HG02870 (cell line): ENCODE measurements around the gene MPRIP.
"Not testable (repeated sequence)": the region's sequence is repeated elsewhere in the genome, so short reads cannot be mapped to it uniquely, and the experiment has no call there.

Experiments used
- ATAC-seq: cut with Tn5 transposase; IDR thresholded peaks from one replicate; pipeline ENCODE4 v1.9.1; 2021; ENCODE audit warnings: mild to moderate bottlenecking, moderate library complexity; ENCODE audit not compliant: unreplicated experiment

Gene MPRIP

DNA sequence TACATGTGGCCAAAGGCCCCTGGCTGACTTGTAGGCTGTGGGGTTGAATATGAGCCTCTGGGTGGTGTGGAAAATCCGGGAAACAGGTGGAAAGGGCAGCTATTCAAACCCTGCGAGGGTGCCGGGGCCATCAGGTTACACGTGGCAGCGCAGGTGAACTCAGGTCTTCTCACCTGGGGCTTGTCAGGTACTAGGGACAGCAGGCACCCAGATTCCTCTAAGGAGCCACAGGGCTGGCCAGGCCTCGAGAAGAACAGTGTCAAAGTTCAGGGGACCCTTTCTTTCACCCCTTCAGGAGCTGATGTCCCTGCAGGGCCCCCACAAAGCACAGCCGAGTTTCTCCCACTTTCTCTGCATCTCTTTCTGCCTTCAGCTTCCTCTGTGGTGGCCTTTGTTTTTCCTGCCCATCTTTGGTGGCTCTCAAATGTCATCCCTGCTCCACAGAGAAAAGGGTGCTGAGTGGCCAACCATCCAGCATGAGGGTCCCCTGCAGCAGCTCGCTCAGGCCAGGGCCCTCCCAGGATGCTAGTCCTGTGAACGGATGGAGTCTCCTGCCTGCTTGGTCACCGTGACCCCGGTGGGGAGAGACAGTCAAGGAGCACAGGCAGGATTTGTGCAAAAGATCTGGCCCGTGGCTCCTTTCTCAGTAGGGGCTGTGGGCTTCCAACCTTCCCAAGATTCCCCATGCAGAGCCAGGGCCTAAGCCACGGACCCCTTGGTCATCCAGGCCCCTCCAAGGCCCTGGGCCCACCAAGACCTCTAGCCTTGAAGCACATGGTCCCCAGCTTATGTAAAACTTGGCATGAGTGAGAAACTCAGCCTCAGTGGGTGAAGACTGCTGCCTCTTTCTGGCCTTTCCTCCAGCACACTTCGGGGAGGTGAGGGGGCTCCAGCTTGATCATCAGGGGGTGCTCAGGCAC lies 28.2 kb upstream of the MPRIP start:
- ATAC-seq = not testable (repeated sequence)

DNA sequence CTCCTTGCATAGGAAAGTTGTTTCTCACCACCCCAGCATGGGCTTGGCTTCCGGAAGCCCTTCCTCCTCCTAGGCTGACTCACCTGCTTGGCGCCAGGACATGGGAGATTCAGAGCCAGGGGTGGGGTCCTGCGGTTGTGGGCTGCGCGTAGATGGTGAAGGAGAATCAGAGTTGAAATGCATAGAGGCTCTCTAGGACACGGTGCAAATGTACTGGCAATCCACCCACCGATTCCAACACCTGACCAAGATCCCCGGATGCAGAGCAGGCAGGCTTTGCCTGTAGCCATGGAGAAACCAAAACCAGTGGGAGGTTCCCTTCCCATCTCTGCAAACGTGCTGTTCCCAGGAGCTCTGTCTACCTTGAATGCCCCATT lies 27.5 kb upstream of the MPRIP start:
- ATAC-seq = not testable (repeated sequence)

DNA sequence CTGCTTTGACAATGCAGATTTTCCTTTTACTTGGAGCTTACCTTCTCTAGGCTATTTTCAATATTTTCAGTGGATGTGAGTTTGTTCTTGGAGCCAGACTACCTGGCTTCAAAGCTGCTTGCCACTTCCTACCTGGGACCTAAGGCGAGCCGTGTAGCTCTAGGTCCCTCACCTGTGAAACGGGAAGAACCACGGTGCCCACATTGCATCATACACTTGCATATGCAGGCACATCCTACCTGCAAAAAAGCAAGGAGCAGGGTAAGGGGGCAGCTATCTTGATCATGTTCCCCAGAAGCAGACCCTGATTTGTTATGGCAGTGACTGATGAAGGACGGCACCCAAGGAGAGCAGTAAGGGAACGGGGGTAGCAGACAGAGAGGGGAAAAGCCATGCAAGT lies 27.0 kb upstream of the MPRIP start:
- ATAC-seq = no peak

DNA sequence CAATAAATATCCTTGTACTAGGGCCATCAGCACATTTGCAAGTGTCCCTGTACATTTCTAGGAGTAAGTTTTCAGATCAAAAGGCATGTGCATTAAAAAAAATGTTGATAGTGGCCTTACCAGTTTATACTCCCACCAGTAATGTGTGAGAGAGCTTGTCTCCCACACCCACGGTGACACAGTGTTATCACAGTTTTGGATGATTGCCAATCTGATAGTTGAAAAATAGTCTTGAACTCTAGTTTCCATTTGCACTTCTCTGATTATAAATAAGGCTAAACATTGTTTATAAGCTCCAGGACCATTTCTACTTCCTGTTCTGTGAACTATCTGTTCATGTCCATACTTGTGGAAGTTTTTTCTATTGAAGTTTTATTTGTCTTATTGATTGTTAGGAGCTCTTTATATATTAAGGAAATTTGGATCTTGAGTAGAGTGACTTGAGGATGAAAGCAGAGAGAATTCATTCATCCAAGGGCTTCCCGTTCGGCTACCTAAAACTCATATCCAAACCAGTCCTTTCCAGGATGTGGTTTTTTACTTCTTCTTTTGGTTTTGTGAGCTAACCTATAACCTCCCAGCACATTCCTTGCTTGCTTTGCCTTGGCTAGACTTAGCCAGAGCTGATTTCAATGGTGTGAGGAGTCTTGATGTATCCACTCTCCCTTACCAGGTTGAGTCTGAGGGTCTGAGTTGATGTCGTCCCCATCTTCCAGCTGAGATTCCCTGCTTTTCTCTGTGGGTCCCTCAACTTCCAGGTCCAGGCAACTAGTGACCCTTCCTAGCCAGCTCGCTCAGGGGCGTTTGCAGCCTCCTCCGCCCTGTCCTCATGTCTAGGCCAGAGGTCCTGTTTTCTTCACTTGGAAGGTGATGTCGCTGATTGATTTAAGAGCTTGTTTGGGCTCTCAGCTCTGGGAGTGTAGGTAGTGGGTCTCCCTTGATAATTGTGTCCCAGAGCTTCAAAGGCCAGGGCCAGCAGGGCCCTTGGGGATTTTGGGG lies 25.8 kb upstream of the MPRIP start:
- ATAC-seq = not testable (repeated sequence)

DNA sequence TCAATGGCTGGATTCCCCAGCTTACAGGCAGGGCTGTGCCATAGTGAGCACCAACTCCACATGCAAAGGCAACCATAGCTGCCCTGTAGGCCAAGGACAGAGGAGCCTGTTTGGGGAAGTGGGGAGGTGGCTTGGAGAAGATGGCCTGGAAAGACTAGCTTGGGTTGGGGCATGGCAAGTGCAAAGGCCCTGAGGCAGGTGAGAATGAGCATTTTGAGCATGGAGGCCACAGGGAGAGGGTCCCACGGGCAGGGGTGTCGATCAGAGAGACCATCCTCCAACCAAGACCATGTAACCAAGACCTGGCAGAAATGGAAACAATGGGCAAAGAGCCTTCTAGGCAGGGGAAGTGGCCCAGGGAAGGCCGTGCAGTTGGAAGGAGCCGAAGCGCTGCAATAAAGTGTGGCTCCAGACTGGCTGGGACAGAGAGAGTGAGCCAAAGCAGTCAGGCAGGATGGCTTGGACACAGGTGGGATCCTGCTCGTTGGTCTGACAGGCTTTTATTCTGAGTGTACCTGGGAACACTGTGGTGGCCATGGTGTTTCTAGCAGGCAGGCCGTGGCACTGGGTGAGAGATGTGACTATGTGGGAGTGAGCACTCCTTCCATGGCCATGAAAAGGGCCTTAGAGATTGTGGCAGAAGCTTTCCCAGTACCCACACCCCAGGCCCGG lies 24.8 kb upstream of the MPRIP start:
- ATAC-seq = no peak

DNA sequence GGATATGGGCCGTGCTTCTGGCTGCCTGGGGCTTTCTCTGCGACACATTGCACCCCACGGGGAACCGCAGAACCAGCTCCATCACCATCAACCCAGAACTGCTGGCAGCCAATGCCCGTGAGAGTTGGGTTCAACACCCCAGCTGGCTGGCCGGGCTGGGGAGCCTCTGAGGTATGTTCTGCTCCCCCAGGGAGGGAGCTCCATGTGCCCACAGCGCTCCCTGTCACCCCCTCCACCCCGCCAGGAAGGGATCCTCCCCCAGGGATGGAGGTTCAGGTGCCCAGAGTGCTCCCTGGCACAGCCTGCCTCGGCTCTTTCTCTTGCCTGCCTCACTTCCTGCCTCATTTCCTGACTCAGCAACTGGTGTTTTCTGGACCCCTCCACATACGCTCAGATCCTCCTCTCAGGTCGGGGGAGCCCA lies 24.2 kb upstream of the MPRIP start:
- no peak for ATAC-seq

DNA sequence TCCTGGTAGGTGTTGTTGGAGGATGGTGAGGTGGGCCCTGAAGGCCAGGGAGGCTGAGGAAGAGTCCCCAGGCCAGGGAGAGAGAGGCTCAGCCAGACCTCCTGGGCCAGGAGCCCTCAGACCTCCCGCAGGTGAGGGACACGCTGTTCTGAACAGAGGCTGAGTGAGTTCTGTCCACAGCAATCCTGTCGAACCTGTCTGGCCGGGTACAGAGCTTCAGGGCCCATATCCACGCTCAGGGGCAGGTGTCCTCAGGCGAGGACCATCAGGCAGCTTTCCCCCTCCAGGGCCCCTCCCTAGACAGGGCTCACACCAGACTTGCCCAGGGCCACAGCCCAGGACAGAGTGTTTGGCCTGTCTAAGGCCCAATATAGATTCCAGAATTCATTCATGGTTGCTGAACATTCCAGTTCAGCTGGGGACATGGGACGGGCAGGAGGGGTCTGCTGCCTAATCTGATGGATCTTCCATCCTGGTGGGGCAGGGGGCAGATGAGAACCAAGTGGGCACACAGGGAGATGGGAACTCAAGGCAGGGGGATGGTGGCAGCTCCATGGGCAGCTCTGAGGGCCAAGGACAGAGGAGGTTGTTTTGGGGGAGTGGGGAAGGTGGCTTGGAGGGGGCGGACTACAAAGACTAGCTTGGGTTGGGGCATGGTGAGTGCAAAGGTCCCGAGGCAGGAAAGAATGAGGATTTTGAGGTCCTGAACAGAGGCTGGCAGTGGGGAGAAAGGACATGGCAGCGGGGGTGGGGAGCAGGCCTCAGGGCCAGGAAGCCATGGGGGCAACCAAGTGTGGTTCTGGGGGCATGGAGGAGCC lies 23.4 kb upstream of the MPRIP start:
- ATAC-seq = no peak

DNA sequence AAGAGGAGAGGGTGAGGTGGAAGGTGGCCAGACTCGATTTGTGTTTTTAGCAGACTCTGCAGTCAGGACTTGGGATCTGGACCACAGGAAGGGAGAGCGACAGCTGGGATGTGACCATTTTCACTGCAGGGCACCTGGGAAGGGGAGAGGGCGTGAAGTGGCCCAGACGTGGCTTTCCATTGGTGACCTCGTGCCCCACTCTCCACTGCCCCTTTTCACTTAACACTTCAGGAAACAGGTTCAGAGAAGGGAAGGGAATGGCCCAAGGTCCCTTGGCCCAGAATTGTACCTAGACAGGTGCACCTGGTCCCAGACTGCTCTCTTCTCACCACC lies 22.9 kb upstream of the MPRIP start:
- no peak for ATAC-seq

DNA sequence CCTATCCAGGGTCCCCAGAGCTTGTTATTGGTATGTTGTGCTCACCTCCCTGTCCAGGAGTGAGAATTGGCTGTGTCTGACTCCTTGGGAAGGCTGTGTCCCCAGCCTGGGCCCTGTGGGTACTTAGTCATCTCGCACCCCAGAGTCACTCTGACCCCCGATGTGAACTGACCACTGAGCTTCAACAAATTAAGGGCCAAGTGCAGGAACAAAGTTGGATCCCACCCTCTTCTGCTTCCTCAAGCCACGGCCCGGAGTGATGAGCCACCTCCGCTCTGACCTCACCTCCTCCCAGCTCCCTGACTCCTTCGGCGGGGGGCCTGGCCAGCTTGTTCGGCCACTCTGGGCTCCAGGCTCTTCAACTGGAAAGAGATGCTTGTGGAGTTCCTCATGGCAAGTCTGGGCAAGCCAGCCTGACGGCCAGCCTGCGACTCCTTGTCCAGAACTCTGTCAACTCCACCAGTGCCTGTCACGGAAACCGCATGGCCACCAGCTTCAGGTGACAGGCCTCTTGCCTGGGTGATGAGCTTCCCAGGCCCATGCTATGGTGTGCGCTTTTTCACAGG lies 22.3 kb upstream of the MPRIP start:
- ATAC-seq = no peak

DNA sequence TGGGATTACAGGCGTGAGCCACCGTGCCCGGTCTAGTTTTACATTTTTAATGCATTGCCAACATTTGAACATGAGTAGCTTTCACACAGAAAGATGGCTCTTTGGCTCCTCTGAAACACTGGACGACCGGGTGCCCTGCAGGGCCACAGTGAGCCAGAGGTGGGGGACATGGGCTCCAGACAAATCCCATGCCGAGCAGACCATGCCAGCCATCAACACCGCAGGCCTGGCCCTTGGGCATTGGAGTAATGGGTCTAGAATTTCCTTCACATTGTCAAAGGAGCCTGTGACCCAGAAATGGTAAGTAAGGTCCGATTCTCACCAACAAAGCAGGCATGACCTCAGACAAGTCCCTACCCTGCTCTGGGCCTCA lies 21.4 kb upstream of the MPRIP start:
- no peak for ATAC-seq

DNA sequence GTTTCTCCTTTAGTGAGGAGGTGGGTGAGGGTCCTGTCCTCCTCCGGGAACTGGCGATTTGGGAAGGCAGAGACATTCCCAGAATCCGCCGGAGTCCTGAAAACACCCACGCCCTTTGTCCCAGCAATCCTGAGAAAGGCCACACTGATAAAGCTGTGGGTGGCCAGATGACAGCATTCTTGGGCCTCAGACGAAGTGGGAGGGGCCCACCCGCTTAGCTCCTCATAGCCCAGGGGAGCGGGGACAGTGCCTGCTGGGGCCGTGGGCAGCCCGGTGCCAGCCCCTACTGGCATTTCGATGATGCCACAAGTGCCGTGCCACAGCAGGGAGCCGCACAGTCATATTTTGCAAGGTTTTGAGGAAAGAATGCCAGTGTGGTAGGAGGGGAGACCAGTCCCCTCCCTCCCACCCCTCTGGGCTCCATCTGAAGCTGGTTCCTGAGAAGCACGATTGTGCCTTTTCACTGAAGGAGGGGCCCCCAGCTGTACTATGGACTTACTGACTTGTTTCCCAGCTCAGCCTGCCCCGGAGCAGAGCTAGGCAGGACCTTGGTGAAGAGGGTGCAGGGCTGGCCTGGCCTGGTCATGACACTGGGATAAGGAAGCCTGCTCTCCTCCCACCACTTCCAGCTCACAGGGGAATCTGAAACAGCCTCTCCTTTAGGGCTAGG lies 20.9 kb upstream of the MPRIP start:
- no peak for ATAC-seq

DNA sequence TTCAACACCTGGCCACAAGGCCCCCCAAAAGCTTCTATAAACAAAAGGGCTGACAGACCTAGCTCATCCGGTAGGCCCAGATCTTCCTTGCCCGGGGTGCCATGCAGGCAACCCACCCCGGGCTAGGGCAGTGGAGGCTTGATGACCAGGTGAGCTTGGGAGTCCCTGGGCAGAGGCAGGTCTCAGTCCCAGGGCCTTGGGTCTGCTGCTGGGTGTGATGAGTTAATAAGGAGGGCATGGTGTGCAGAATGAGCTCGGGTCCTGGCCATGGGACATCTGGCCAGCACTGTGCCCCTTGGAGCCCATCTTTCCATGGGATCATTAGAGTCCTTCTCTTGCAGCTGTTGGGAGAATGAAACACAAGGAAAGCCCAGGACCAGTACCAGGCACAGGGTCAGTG lies 20.2 kb upstream of the MPRIP start:
- ATAC-seq = no peak

DNA sequence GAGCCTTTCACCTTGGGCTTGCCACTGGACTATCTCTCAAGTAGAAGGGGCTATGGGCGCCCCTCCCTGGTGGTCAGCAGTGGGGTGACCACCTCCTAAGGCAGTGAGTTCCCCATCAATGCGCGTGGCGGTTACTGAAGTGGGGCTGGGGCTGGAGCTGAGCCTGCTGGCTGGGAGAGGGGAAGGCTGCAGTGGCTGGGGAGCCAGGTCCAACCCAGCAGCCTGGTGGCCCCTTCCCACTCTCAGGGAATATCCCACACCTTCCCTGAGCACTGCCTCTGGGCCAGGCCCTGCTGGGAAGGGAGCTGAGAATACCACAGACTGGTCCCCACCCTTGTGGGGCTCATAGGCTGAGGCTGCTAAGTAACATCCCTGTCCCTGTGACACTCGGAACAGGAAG lies 19.8 kb upstream of the MPRIP start:
- no peak for ATAC-seq

DNA sequence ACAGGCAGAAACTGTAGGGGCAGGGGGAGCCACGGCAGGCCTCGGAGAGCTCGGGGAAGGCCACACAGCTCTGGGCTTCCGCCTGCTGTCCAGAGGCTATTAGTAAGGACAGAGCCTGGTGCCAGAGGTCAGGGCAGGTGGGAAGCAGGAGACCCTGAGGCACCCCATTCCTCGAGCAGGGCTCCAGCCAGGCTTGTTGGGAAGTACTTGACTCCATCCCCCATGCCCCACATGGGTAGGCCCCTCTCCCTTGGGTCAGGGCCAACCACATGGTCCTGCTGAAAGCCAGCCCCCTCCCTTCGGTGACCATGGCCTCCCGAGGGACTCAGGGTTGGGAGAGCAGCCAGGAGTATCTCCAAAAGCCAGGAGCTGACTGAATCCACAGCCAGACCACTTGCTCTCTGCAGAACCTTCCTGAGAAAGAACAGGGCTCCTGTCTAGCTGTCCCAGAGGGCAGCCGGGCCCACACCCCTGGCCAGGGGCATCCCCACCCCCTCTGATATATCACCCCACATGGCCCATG lies 17.4 kb upstream of the MPRIP start:
- no peak for ATAC-seq

DNA sequence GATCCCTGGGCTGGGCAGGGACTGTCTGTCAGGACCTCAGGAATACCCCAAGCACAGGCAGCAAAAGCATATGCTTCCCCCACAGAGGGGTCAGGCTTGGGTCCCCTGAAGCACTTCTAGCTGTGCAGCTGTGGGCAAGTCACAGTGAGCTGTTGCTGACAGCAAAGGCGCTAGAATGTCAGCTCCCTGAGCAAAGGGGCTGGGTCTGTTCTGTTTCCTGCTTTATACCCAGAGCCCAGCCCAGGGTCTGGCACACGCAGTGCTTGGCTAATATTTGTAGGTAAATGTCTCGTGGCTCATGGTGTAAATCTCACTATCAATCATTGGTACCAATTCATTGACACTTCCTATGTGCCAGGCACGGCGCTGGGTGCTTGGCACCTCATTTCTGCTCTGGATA lies 16.6 kb upstream of the MPRIP start:
- ATAC-seq = no peak

DNA sequence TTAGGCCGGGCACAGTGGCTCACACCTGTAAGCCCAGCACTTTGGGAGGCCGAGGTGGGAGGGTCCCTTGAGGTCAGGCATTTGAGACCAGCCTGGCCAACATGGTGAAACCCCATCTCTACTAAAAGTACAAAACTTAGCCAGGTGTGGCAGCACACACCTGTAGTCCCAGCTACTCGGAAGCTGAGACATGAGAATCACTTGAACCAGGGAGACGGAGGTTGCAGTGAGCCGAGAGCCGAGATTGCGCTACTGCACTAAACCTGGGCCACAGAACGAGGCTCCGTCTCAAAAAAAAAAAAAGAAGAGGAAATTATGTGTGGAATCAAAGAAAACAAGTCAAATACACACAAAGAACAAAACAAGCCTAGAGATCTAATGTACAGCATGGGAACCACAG lies 16.1 kb upstream of the MPRIP start:
- no peak for ATAC-seq

DNA sequence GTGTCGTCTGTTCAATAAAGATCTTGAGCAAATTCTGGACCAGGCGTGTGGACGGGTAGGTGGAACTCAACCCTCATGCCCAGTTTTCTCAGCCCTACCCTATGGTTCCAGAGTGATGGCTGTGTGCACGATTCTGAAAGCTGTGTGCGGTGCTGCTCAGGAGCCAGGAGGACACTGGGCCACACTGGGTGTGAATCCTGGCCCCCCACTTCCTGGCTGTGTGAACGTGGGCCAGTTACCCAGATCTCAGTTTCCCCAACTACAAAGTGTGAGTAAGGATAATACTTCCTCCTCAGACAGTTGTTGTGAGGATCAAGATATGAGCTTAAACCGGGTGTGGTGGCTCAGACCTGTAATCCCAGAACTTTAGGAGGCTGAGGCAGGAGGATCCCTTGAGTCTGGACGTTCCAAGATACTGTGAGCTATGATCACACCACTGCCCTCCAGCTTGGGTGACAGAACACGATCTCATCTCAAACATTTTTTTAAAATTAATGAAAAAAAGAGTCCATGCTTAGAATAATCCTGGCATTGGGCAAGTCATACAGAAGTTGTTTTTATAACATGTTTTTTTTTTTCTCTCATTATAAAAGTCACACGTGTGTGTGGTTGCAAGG lies 14.7 kb upstream of the MPRIP start:
- ATAC-seq = no peak

DNA sequence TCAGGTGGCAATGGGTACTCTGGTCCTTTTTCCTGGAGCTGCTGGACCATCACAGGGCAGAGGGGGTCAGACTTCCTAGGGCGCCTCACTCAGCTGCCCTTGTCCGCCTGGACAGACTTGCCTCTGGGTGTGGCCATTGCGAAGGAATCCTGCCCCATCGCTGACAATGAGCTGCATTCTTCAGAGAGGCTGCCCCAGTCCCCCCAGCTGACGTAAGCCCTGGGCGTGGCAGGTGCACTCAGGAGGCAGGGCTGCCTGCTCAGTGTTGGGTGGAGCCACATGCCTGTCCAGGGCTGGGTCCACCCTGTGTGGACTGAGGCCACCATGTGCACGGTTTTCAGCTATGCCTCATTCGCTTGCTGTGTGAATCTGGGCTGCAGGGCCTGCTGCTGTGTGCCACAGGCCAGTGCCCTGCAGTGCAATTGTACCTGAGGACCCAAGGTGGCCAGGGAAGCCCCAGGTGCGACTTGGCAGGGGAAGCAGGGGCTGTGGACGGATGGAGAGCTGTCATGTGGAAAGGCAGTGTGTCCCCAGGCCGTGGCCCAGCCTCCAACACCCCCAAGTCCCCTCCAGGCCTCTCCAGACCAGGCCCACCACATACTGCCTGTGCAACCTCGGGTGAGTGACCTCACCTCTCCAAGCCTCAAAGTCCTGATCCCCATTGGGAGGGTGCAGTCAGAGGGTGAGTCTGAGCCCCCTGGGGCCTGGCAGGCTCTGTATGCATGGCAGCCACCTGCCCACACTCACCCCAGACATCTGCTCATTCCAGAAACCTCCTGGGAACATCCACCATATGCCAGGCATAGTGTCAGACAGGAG lies 14.0 kb upstream of the MPRIP start:
- no peak for ATAC-seq
